SK-N-SH (cell line): ENCODE measurements around the gene PKD2L2. TPM values are rescaled to one million over a fixed set of nuclear protein-coding genes. Genes with fewer than 3 reads are reported as not detected.

ENCODE experiments used
- ELF1 ChIP-seq: IDR thresholded peaks from 2 replicates; pipeline ENCODE4 v1.4.0; 2012
- EP300 ChIP-seq, 2 experiments: IDR thresholded peaks; 2 replicates each; pipeline versions ENCODE4 v1.4.0 to v1.6.1; 2012; ENCODE audit warnings: borderline replicate concordance in 1 of 2, low read depth in 1 of 2, low read length in 1 of 2
- EZH2phosphoT487 ChIP-seq: fragments of 200-600 bp; sonication (generic); IDR thresholded peaks from 2 replicates; pipeline ENCODE4 v1.6.1; 2017; ENCODE audit warnings: low read depth, mixed run types, mild to moderate bottlenecking, antibody characterized with exemption, moderate library complexity, borderline replicate concordance
- FOSL2 ChIP-seq: IDR thresholded peaks from 2 replicates; pipeline ENCODE4 v1.4.0; 2012; ENCODE audit warnings: low read depth, mild to moderate bottlenecking, moderate library complexity, borderline replicate concordance
- FOXJ3 ChIP-seq: sonication (generic); formaldehyde crosslinking; IDR thresholded peaks from 2 replicates; pipeline ENCODE4 v1.5.1; 2020; ENCODE audit warnings: mild to moderate bottlenecking, missing genetic modification reagents
- GABPA ChIP-seq: IDR thresholded peaks from 2 replicates; pipeline ENCODE4 v1.4.0; 2012; ENCODE audit warnings: low read depth, mild to moderate bottlenecking
- GATA2 ChIP-seq: sonication (generic); formaldehyde crosslinking; IDR thresholded peaks from 2 replicates; pipeline ENCODE4 v1.5.0; 2020; ENCODE audit warnings: mild to moderate bottlenecking, missing genetic modification reagents
- JUND ChIP-seq: IDR thresholded peaks from 2 replicates; pipeline ENCODE4 v1.4.0; 2012
- MEF2A ChIP-seq: IDR thresholded peaks from 2 replicates; pipeline ENCODE4 v1.4.0; 2012; ENCODE audit warnings: low read depth, borderline replicate concordance
- MXI1 ChIP-seq: IDR thresholded peaks from 2 replicates; pipeline ENCODE4 v1.6.1; 2012; ENCODE audit warnings: mild to moderate bottlenecking, low read depth, low read length, improper control_type of control experiment
- POLR2AphosphoS5 ChIP-seq: IDR thresholded peaks from 2 replicates; pipeline ENCODE4 v1.6.1; 2012; ENCODE audit warnings: low read depth, low read length
- RAD21 ChIP-seq: IDR thresholded peaks from 2 replicates; pipeline ENCODE4 v1.6.1; 2012; ENCODE audit warnings: mild to moderate bottlenecking, low read length
- RFX5 ChIP-seq: IDR thresholded peaks from 2 replicates; pipeline ENCODE4 v1.6.1; 2012; ENCODE audit warnings: mild to moderate bottlenecking, improper control_type of control experiment, low read length
- RXRA ChIP-seq: IDR thresholded peaks from 2 replicates; pipeline ENCODE4 v1.4.0; 2012; ENCODE audit warnings: low read depth, mild to moderate bottlenecking, borderline replicate concordance
- TAF1 ChIP-seq: IDR thresholded peaks from 2 replicates; pipeline ENCODE4 v1.6.1; 2012; ENCODE audit warnings: low read depth, mild to moderate bottlenecking, low read length, moderate library complexity, borderline replicate concordance
- TCF12 ChIP-seq: IDR thresholded peaks from 2 replicates; pipeline ENCODE4 v1.4.0; 2012
- TEAD4 ChIP-seq: IDR thresholded peaks from 2 replicates; pipeline ENCODE4 v1.4.0; 2012; ENCODE audit warnings: mild to moderate bottlenecking, borderline replicate concordance; ENCODE audit not compliant: insufficient read depth
- polyA plus RNA-seq, 3 experiments: library from polyadenylated mRNA; depleted of rRNA; stranded (reverse); fragments of >200 nt; gene quantifications; 2 replicates each; pipeline ENCODE4 v1.2.3, GENCODE V29; 2012
- TF ChIP-seq, protein P1 (sequence below): IDR thresholded peaks from 2 replicates; pipeline ENCODE4 v1.4.0; 2012; ENCODE audit warnings: low read depth
- TF ChIP-seq, protein P2 (sequence below): IDR thresholded peaks from 2 replicates; pipeline ENCODE4 v1.4.0; 2012; ENCODE audit warnings: low read depth, borderline replicate concordance
- TF ChIP-seq, protein P3 (sequence below): fragments of 200-600 bp; sonication (generic); IDR thresholded peaks from 2 replicates; pipeline ENCODE4 v1.6.1; 2017; ENCODE audit warnings: antibody characterized with exemption, mild to moderate bottlenecking, moderate library complexity
- TF ChIP-seq, protein P4 (sequence below): IDR thresholded peaks from 2 replicates; pipeline ENCODE4 v1.4.0; 2012; ENCODE audit warnings: low read depth, borderline replicate concordance

PKD2L2 gene
- polyA plus RNA-seq, 1 of the 3 experiments (the other 2 are of a cell fraction), result 0.26 TPM

DNA sequence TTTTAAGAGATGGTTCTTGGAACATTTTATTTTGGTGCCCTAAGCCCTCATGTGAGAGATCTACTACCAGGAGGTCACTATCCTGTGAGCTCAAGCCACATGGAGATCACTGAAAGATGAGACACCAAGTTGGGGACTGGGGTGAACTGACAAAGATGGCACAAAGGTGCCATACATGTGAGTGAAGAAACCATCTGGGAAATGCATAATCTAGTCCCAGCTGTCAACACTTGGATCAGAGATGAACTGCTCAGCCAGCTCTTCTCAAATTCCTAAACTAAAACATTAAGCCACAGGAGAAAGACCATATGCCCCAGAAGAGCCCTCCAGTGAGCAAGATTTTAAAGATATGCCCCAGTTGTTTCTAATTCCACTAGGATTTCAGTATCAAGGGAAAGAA is 43.8 kb upstream of the PKD2L2 start (continued):
- TF ChIP-seq FOSL2 (no peak), MEF2A (no peak), RXRA (no peak), POLR2AphosphoS5 (peak; percentile 62), EZH2phosphoT487 (no peak), ELF1 (no peak), TAF1 (no peak), JUND (peak; percentile 33; the same call in 1 of the 2 replicates), GATA2 (CRISPR knock-in tag) (no peak), MXI1 (no peak), EP300 (IDR thresholded peaks at IDR 0.05; ENCODE audit: borderline replicate concordance in 1 of 2, low read depth in 1 of 2, low read length in 1 of 2) (peak; percentile 30 to 42; a peak in 3 of 4 replicates), RAD21 (no peak), TEAD4 (0 out of 2 replicates have a peak, but pooled peaks have one; percentile 35), TCF12 (peak; percentile 93), FOXJ3 (no peak), RFX5 (no peak), GABPA (no peak)
- TF ChIP-seq, protein P1, sequence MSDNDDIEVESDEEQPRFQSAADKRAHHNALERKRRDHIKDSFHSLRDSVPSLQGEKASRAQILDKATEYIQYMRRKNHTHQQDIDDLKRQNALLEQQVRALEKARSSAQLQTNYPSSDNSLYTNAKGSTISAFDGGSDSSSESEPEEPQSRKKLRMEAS, result no peak
- TF ChIP-seq, protein P2, sequence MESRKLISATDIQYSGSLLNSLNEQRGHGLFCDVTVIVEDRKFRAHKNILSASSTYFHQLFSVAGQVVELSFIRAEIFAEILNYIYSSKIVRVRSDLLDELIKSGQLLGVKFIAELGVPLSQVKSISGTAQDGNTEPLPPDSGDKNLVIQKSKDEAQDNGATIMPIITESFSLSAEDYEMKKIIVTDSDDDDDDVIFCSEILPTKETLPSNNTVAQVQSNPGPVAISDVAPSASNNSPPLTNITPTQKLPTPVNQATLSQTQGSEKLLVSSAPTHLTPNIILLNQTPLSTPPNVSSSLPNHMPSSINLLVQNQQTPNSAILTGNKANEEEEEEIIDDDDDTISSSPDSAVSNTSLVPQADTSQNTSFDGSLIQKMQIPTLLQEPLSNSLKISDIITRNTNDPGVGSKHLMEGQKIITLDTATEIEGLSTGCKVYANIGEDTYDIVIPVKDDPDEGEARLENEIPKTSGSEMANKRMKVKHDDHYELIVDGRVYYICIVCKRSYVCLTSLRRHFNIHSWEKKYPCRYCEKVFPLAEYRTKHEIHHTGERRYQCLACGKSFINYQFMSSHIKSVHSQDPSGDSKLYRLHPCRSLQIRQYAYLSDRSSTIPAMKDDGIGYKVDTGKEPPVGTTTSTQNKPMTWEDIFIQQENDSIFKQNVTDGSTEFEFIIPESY, result no peak
- TF ChIP-seq, protein P3, sequence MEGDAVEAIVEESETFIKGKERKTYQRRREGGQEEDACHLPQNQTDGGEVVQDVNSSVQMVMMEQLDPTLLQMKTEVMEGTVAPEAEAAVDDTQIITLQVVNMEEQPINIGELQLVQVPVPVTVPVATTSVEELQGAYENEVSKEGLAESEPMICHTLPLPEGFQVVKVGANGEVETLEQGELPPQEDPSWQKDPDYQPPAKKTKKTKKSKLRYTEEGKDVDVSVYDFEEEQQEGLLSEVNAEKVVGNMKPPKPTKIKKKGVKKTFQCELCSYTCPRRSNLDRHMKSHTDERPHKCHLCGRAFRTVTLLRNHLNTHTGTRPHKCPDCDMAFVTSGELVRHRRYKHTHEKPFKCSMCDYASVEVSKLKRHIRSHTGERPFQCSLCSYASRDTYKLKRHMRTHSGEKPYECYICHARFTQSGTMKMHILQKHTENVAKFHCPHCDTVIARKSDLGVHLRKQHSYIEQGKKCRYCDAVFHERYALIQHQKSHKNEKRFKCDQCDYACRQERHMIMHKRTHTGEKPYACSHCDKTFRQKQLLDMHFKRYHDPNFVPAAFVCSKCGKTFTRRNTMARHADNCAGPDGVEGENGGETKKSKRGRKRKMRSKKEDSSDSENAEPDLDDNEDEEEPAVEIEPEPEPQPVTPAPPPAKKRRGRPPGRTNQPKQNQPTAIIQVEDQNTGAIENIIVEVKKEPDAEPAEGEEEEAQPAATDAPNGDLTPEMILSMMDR, result no peak
- TF ChIP-seq, protein P4, sequence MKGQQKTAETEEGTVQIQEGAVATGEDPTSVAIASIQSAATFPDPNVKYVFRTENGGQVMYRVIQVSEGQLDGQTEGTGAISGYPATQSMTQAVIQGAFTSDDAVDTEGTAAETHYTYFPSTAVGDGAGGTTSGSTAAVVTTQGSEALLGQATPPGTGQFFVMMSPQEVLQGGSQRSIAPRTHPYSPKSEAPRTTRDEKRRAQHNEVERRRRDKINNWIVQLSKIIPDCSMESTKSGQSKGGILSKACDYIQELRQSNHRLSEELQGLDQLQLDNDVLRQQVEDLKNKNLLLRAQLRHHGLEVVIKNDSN, result no peak
